Adipocyte (in vitro differentiated cells): ENCODE results near the gene F3.

Experiments
- DNase-seq: peaks from one replicate; pipeline ENCODE4 v3.0.0-alpha.2; 2015; ENCODE audit warnings: low read depth
- H3K27me3 ChIP-seq: replicated peaks from 2 replicates; pipeline ENCODE4 v1.7.0; 2013; ENCODE audit warnings: mild to moderate bottlenecking, low read length, moderate library complexity; ENCODE audit not compliant: control insufficient read depth, insufficient read depth
- H3K36me3 ChIP-seq: 2 replicates; pipeline ENCODE4 v1.7.0; 2013; ENCODE audit warnings: low read length, mild to moderate bottlenecking, moderate library complexity; ENCODE audit not compliant: control insufficient read depth, insufficient read depth, severe bottlenecking
- H3K4me1 ChIP-seq: 2 replicates; pipeline ENCODE4 v1.7.0; 2013; ENCODE audit warnings: mild to moderate bottlenecking, low read length, moderate library complexity; ENCODE audit not compliant: control insufficient read depth, insufficient read depth
- H3K4me3 ChIP-seq: 2 replicates; pipeline ENCODE4 v1.7.0; 2013; ENCODE audit warnings: mild to moderate bottlenecking, low read length, moderate library complexity
- H3K9ac ChIP-seq: 2 replicates; pipeline ENCODE4 v1.7.0; 2013; ENCODE audit warnings: mild to moderate bottlenecking, low read length, moderate library complexity
- H3K9me3 ChIP-seq: 2 replicates; pipeline ENCODE4 v1.7.0; 2013; ENCODE audit warnings: mild to moderate bottlenecking, low read length, moderate library complexity; ENCODE audit not compliant: control insufficient read depth

F3 gene

DNA sequence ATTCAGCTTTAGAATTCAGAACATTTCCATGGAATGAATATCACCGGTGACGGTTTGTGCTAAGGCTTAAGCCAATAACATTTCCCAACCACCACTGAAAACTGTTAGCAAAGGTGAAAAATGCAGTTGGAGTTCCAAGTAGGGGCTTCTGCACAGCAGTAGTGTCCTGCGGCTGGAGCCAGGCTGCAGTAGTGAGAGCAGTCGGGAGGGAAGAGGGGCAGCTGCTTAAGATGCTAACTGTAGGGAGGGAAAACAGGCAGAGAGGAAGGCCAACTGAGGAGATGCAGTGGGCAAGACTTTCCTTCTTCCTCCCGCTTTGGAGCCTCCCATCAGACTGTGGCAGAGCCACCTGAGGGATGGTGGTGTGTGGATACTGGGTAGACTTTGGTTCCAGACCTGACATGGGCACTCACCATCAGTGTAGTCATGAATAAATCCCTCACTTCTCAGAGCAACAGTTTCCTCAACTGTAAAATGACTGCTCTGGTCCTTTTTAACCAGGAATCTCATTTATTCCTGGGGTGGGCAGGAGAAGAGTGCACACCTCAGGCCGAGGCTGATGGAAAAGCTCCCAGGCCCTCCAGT lies 3.2 kb downstream of the F3 start:
- Histone ChIP-seq H3K4me1 (peaks cover 53% of the 10 kb centered on the region), H3K36me3 (peaks cover 65% of the 10 kb centered on the region), H3K27me3 (no peaks in the 10 kb centered on the region), H3K9me3 (no peaks in the 10 kb centered on the region), H3K9ac (peak overlapping the region; percentile 87), H3K4me3 (peak overlapping the region; percentile 89)
- DNase-seq = no peak

DNA sequence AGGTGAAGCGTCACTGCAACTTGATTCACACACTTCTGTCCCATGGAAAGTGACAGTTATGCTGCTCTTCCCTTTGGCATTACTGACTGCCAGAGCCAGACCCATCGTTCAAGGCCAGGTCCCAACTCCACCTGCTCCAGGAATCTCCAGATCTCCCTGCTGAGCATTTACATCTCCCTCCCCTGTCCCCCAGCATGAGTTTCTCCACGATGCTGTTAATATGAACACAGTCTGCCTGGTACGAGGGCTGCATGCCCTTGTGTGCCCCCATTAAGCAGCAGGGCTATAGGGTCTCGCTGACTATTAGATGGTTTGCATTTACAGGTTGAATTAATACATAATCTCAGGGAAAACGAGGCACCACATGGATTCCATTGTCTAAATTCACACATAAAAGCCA lies 4.3 kb downstream of the F3 start:
- DNase-seq = no peak
- Histone ChIP-seq H3K9me3 (no peaks in the 10 kb centered on the region), H3K9ac (peak overlapping the region; percentile 87), H3K4me1 (peaks cover 42% of the 10 kb centered on the region), H3K4me3 (peak overlapping the region; percentile 89), H3K27me3 (no peaks in the 10 kb centered on the region), H3K36me3 (peaks cover 76% of the 10 kb centered on the region)

DNA sequence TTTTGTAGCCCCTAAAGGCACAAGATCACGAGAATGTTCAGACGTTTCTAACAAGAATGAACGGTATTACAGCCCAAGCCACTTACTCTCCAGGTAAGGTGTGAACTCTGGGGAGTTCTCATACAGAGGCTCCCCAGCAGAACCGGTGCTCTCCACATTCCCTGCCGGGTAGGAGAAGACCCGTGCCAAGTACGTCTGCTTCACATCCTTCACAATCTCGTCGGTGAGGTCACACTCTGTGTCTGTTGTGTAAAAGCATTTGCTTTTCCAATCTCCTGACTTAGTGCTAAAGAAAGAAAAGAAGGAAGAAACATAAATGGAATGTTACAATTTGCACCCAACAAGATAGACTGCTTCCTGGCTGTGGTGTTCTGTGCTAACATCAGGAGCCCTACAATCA lies 5.7 kb downstream of the F3 start:
- no peaks in the 10 kb centered on the region for H3K27me3 ChIP-seq
- peaks cover 89% of the 10 kb centered on the region for H3K36me3 ChIP-seq
- no peaks in the 10 kb centered on the region for H3K9me3 ChIP-seq
- peak overlapping the region; percentile 89 for H3K4me3 ChIP-seq
- H3K9ac ChIP-seq = peak overlapping the region; percentile 87
- H3K4me1 ChIP-seq = peaks cover 39% of the 10 kb centered on the region
- DNase-seq = no peak

DNA sequence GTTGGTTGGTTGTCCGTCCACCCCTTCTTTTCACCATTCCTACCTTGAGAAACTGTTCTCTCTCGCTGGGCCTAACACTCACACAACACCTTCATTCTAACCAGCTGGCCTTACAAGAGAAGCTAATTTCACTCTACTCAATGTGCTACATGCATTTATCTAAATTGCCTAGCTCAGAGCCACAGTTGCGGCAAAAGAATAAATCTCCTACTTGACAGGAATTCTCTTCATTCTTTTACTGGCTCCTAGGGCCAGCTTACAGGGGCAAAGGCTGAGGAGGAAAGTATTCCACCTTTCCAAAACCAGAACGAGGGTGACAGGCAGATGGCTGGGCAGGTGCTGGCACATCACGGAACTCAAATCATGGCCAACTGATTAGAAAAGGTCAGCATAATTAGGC lies 6.5 kb downstream of the F3 start:
- H3K9ac ChIP-seq = peak overlapping the region; percentile 10
- no peak for DNase-seq
- H3K27me3 ChIP-seq = no peaks in the 10 kb centered on the region
- H3K4me1 ChIP-seq = peaks cover 39% of the 10 kb centered on the region
- H3K9me3 ChIP-seq = no peaks in the 10 kb centered on the region
- H3K36me3 ChIP-seq = peaks cover 96% of the 10 kb centered on the region
- H3K4me3 ChIP-seq = no peak overlapping the region

DNA sequence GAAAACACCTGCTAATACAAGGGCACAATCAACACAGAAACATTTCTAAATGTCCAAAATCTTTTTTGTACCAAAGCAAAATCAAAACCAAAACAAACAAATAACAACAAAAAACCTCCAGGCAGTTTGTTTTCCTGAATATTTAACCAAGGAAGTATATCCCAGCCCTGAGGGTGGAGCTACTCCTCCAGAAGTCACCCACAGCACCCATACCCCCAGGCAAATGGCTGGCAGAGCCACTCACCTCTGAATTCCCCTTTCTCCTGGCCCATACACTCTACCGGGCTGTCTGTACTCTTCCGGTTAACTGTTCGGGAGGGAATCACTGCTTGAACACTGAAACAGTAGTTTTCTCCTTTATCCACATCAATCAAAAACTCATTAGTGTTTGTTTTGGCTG lies 9.5 kb downstream of the F3 start:
- Histone ChIP-seq H3K4me3 (no peak overlapping the region), H3K9me3 (no peaks in the 10 kb centered on the region), H3K9ac (peak overlapping the region; percentile 13), H3K4me1 (peaks cover 26% of the 10 kb centered on the region), H3K36me3 (peaks cover 85% of the 10 kb centered on the region), H3K27me3 (no peaks in the 10 kb centered on the region)
- no peak for DNase-seq

DNA sequence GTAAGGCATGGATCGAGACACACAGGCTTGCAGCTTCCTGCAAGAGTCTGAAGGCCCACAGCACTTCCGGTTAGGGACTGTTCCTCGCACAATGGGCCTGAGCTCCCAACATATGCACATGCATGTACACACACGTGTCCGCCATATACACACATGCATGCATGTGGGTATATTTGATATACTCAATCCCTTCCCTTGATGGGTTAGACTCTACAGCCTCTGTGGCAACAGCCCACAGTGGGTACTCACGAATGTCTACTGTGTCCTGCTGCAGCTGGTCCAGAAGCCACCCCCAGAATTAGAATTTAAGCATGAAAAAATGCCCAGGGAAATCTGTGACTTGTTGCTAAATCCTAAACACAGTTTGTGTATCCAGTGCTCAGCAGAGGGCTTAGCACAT lies 9.9 kb downstream of the F3 start:
- Histone ChIP-seq H3K4me3 (no peak overlapping the region), H3K9ac (peak overlapping the region; percentile 13), H3K27me3 (no peaks in the 10 kb centered on the region), H3K9me3 (no peaks in the 10 kb centered on the region), H3K36me3 (peaks cover 81% of the 10 kb centered on the region), H3K4me1 (peaks cover 22% of the 10 kb centered on the region)
- no peak for DNase-seq

DNA sequence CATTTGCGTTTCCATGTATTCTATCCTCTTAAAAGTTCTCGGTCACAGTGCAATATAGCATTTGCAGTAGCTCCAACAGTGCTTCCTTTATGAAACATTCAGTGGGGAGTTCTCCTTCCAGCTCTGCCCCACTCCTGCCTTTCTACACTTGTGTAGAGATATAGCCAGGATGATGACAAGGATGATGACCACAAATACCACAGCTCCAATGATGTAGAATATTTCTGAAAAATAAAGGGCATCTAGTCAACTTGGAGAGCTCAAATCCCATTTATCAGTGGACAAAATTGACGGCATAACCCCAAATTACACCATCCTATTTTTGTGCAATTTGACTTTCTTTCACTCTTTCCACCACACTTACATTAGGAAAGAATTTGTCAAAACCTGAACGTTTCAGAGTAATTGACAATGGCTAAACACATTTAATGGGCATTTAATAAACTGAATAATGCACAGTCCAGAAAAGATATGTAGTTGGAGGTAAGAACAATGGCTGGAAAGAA lies 11.1 kb downstream of the F3 start:
- DNase-seq = no peak
- H3K9ac ChIP-seq = no peak overlapping the region
- no peaks in the 10 kb centered on the region for H3K9me3 ChIP-seq
- H3K27me3 ChIP-seq = no peaks in the 10 kb centered on the region
- peaks cover 12% of the 10 kb centered on the region for H3K4me1 ChIP-seq
- no peak overlapping the region for H3K4me3 ChIP-seq
- H3K36me3 ChIP-seq = peaks cover 69% of the 10 kb centered on the region

DNA sequence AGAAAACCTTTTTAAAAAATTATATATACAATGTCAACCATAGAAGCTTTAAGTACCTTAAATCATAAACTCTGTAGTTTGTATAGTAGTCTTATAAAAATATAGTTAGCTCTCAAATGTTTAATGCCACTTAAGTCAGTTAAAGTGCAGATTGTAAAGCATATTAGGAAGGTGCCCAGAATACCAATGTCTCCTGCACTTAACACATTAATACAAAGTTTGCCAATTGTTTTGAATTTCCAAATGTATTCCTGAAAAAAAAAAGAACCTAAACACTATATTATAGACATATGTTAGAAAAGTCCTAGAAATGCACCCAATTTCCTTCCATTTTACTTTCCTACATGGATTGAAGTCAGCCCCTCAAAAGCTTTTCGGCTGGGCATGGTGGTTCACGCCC lies 12.1 kb downstream of the F3 start:
- Histone ChIP-seq H3K36me3 (peaks cover 59% of the 10 kb centered on the region), H3K9me3 (no peaks in the 10 kb centered on the region), H3K4me3 (no peak overlapping the region), H3K4me1 (peaks cover 9% of the 10 kb centered on the region), H3K9ac (no peak overlapping the region), H3K27me3 (no peaks in the 10 kb centered on the region)
- no peak for DNase-seq

DNA sequence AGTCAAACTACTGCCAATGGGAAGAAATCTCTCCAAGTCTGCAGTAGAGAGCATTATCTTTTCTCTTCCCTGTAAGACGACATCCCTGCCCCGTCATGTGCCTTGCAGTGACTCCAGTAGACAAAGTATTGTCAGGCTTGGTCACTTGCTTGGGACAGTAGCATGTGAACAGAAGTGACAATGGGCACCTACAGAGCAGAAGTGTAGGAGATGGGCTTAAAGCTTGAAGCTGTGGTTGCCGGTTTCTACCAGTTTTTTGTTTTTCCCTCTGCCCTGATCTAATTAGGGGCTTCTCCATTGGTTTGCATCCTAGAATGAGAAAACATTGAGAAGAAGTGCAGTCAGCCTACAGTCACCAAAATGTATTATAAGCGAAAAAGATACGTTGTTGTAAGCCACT lies 12.7 kb downstream of the F3 start:
- DNase-seq = no peak
- H3K36me3 ChIP-seq = peaks cover 53% of the 10 kb centered on the region
- no peak overlapping the region for H3K9ac ChIP-seq
- H3K9me3 ChIP-seq = no peaks in the 10 kb centered on the region
- H3K27me3 ChIP-seq = no peaks in the 10 kb centered on the region
- peaks cover 9% of the 10 kb centered on the region for H3K4me1 ChIP-seq
- H3K4me3 ChIP-seq = no peak overlapping the region

DNA sequence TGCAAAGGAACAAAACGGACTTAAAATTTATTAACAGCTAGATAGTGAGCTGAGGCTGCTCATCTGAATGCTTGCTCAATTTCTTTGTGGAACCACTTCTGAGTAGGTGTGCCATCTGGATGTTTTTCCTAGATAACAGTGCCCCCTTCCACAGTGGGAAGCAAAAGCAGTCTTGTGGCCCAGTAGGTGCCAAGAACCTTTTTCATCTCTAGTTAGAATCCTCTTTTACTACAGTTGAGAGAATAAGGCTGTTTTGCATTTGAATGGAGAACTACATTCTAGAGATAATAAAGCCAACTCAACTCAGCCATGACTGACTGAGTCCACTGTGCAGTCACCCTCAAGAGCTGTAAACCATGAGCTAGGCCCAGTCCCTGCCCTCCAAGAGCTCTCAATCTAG lies 13.3 kb downstream of the F3 start:
- Histone ChIP-seq H3K9me3 (no peaks in the 10 kb centered on the region), H3K36me3 (peaks cover 49% of the 10 kb centered on the region), H3K4me1 (peaks cover 9% of the 10 kb centered on the region), H3K9ac (no peak overlapping the region), H3K27me3 (no peaks in the 10 kb centered on the region), H3K4me3 (no peak overlapping the region)
- DNase-seq = no peak

DNA sequence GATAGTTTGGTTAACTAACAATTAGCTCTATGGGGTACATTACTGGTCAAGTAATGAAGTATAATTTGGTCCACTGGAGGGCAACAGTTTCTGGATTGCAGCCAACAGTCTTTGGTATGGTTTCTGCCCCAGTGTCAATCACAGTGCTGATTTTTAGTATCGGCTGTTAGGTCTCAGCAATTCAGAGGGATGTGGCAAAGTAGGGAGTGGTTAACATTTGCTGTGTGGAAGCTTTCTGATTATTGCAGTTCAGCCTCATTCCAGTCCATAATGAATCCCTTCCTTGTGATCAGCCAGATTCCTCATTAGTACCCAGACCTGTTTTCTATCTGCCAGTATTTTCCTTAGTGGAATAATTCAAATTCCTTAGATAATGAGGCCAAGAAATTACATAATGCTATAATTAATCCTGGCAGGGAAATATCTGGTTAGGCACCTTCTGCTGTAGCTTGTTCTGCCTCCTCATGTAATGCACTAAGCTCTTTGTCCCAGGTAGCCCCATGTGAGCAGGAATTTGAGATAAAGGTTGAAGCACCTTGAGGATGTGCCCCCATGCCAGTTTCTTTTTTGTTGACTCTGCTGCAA lies 14.0 kb downstream of the F3 start:
- H3K36me3 ChIP-seq = peaks cover 42% of the 10 kb centered on the region
- H3K27me3 ChIP-seq = no peaks in the 10 kb centered on the region
- peaks cover 9% of the 10 kb centered on the region for H3K4me1 ChIP-seq
- H3K9me3 ChIP-seq = no peaks in the 10 kb centered on the region
- DNase-seq = peak; percentile 16
- H3K4me3 ChIP-seq = no peak overlapping the region
- H3K9ac ChIP-seq = no peak overlapping the region
